Thyroid gland (tissue), 4 donors: ENCODE data around the gene ZNF655. TPM values are rescaled to one million over a fixed set of nuclear protein-coding genes. Genes with fewer than 3 reads are reported as not detected.

Experiments used
- DNase-seq, 2 donors: peaks; one replicate each; pipeline ENCODE4 v3.0.0-alpha.2; 2019
- H3K27ac ChIP-seq, 3 donors: fragments of 200-600 bp; sonication (generic); 1 replicate in 2 of 3; 2 replicates in 1 of 3; pipeline ENCODE4 v1.5.1; 2016 to 2019; ENCODE audit warnings: mild to moderate bottlenecking in 1 of 3, moderate library complexity in 1 of 3
- H3K27me3 ChIP-seq: fragments of 200-600 bp; sonication (generic); one replicate; pipeline ENCODE4 v1.5.1; 2019
- H3K36me3 ChIP-seq, 2 donors: fragments of 200-600 bp; sonication (generic); one replicate each; pipeline ENCODE4 v1.5.1; 2016 to 2019
- H3K4me1 ChIP-seq, 2 donors: fragments of 200-600 bp; sonication (generic); one replicate each; pipeline ENCODE4 v1.5.1; 2017 to 2019
- H3K4me3 ChIP-seq, 3 donors: fragments of 200-600 bp; sonication (generic); replicated peaks in 1 of 3; 1 replicate in 2 of 3; 2 replicates in 1 of 3; pipeline ENCODE4 v1.5.1; 2016; ENCODE audit warnings: mild to moderate bottlenecking in 1 of 3
- H3K9me3 ChIP-seq: fragments of 200-600 bp; sonication (generic); one replicate; pipeline ENCODE4 v1.5.1; 2017
- CTCF ChIP-seq, 6 experiments: fragments of 200-600 bp in 3 of 6; fragments of 450-650 bp in 3 of 6; sonication (generic) in 3 of 6; IDR thresholded peaks; one replicate each; pipeline ENCODE4 v1.5.1; 2016 to 2019; ENCODE audit warnings: antibody characterized with exemption in 6 of 6, mild to moderate bottlenecking in 2 of 6, inconsistent platforms in 1 of 6, moderate library complexity in 1 of 6
- POLR2A ChIP-seq, 2 donors: fragments of 450-650 bp; IDR thresholded peaks; one replicate each; pipeline ENCODE4 v1.6.1; 2017; ENCODE audit warnings: antibody characterized with exemption in 2 of 2, mild to moderate bottlenecking in 2 of 2, moderate library complexity in 1 of 2
- WGBS, 2 donors: methylation state at CpG; one replicate each; pipeline ENCODE4 v1.1.5; 2017; 5-methylcytosine and 5-hydroxymethylcytosine counted together
- intact Hi-C: fragments of 100-400 bp; cut with DNase I; formaldehyde crosslinking; loops from one replicate; pipeline ENCODE4 v1.15.1; 2023
- total RNA-seq, 4 donors: library from RNA; depleted of rRNA; stranded (reverse); fragments of >200 nt; gene quantifications; one replicate each; pipeline ENCODE4 v1.2.3, GENCODE V29; 2016

The ZNF655 gene
- total RNA-seq, 4 donors from 2014 or later = 113 to 144 (median 118) TPM

- DNase-seq = no peak
- H3K27me3 ChIP-seq = no peaks in the 10 kb centered on the region
- no peak overlapping the region for H3K27ac ChIP-seq
- 96 to 98% methylated on average over 12 of the region's 12 CpGs for WGBS, 2 donors
- no peaks in the 10 kb centered on the region for H3K9me3 ChIP-seq
- TF ChIP-seq POLR2A (IDR thresholded peaks at IDR 0.05) (no peak), CTCF (IDR thresholded peaks at IDR 0.05) (no peak)
- no peaks in the 10 kb centered on the region for H3K4me1 ChIP-seq
- peaks cover 30 to 34% of the 10 kb centered on the region in 2 donors for H3K36me3 ChIP-seq
- H3K4me3 ChIP-seq = no peak overlapping the region
- intact Hi-C loops = no loop called here
Measured at GRCh38 chr7:99531354-99531765, 27.1 kb upstream of the ZNF655 start.

- WGBS, 2 donors = 94 to 97% methylated on average over 2 of the region's 2 CpGs
- Histone ChIP-seq H3K27ac (no peak overlapping the region), H3K9me3 (no peaks in the 10 kb centered on the region), H3K4me1 (no peaks in the 10 kb centered on the region), H3K27me3 (no peaks in the 10 kb centered on the region), H3K4me3 (no peak overlapping the region), H3K36me3 (peaks cover 15 to 18% of the 10 kb centered on the region in 2 donors)
- intact Hi-C loops = no loop called here
- no peak for DNase-seq
- TF ChIP-seq POLR2A (IDR thresholded peaks at IDR 0.05) (no peak), CTCF (IDR thresholded peaks at IDR 0.05) (no peak)
Measured at GRCh38 chr7:99535667-99536066, 22.8 kb upstream of the ZNF655 start.

- Histone ChIP-seq H3K27ac (no peak overlapping the region), H3K27me3 (no peaks in the 10 kb centered on the region), H3K9me3 (no peaks in the 10 kb centered on the region), H3K4me3 (no peak overlapping the region), H3K36me3 (no peaks in the 10 kb centered on the region), H3K4me1 (no peaks in the 10 kb centered on the region)
- no peak for TF ChIP-seq POLR2A (IDR thresholded peaks at IDR 0.05)
- no peak for TF ChIP-seq CTCF (IDR thresholded peaks at IDR 0.05)
- 84 to 89% methylated on average over 7 of the region's 7 CpGs for WGBS, 2 donors
- intact Hi-C loops = no loop called here
- no peak for DNase-seq
Measured at GRCh38 chr7:99539213-99539811, 19.1 kb upstream of the ZNF655 start.

- no peaks in the 10 kb centered on the region for H3K9me3 ChIP-seq
- H3K27me3 ChIP-seq = no peaks in the 10 kb centered on the region
- no peak for DNase-seq
- intact Hi-C loops = no loop called here
- TF ChIP-seq CTCF (IDR thresholded peaks at IDR 0.05) (no peak), POLR2A (IDR thresholded peaks at IDR 0.05) (no peak)
- H3K36me3 ChIP-seq = no peaks in the 10 kb centered on the region
- no peak overlapping the region for H3K4me3 ChIP-seq
- no peaks in the 10 kb centered on the region for H3K4me1 ChIP-seq
- 92% methylated on average over 5 of the region's 5 CpGs for WGBS, 2 donors
- H3K27ac ChIP-seq = no peak overlapping the region
Measured at GRCh38 chr7:99540542-99540941, 17.9 kb upstream of the ZNF655 start.

- H3K4me1 ChIP-seq = no peaks in the 10 kb centered on the region
- intact Hi-C loops = no loop called here
- WGBS, 2 donors = 90 to 91% methylated on average over 9 of the region's 9 CpGs
- no peak overlapping the region for H3K27ac ChIP-seq
- H3K36me3 ChIP-seq = no peaks in the 10 kb centered on the region
- no peaks in the 10 kb centered on the region for H3K9me3 ChIP-seq
- TF ChIP-seq CTCF (IDR thresholded peaks at IDR 0.05) = no peak
- no peak for TF ChIP-seq POLR2A (IDR thresholded peaks at IDR 0.05)
- H3K4me3 ChIP-seq = no peak overlapping the region
- no peaks in the 10 kb centered on the region for H3K27me3 ChIP-seq
- DNase-seq = no peak
Measured at GRCh38 chr7:99541212-99541611, 17.2 kb upstream of the ZNF655 start.
